HepG2 (cell line): ENCODE measurements around the gene SPTBN4. TPM values are rescaled to one million over a fixed set of nuclear protein-coding genes. Genes with fewer than 3 reads are reported as not detected.

Experiments used
- CAMTA2 ChIP-seq: sonication (generic); formaldehyde crosslinking; IDR thresholded peaks from 2 replicates; pipeline ENCODE4 v1.4.0; 2020; ENCODE audit warnings: mild to moderate bottlenecking, missing genetic modification reagents, borderline replicate concordance
- CC2D1A ChIP-seq: sonication (generic); formaldehyde crosslinking; IDR thresholded peaks from 2 replicates; pipeline ENCODE4 v1.8.1; 2023; ENCODE audit warnings: mild to moderate bottlenecking, missing genetic modification reagents
- RBM22 ChIP-seq: fragments of 200-400 bp; formaldehyde crosslinking; optimal IDR thresholded peaks from 2 replicates; pipeline ENCODE3; 2017; ENCODE audit warnings: mild to moderate bottlenecking, low read length, moderate library complexity
- SAFB2 ChIP-seq: sonication (generic); formaldehyde crosslinking; IDR thresholded peaks from 2 replicates; pipeline ENCODE4 v1.5.1; 2020; ENCODE audit warnings: missing genetic modification reagents, low read depth, mild to moderate bottlenecking, borderline replicate concordance
- SAP130 ChIP-seq: IDR thresholded peaks from 2 replicates; pipeline ENCODE4 v1.6.1; 2016; ENCODE audit warnings: low read depth
- ZNF17 ChIP-seq: sonication (generic); formaldehyde crosslinking; IDR thresholded peaks from 2 replicates; pipeline ENCODE4 v1.5.0; 2020; ENCODE audit warnings: mild to moderate bottlenecking, missing genetic modification reagents
- ZNF619 ChIP-seq: sonication (generic); formaldehyde crosslinking; IDR thresholded peaks from 2 replicates; pipeline ENCODE4 v1.4.0; 2020; ENCODE audit warnings: mild to moderate bottlenecking, missing genetic modification reagents
- ZSCAN9 ChIP-seq: IDR thresholded peaks from 2 replicates; pipeline ENCODE4 v1.6.1; 2016; ENCODE audit warnings: borderline replicate concordance
- polyA plus RNA-seq, 8 experiments: library from polyadenylated mRNA; depleted of rRNA in 3 of 8; stranded (reverse) in 7 of 8; unstranded in 1 of 8; fragments of >200 nt; fragmentation: Illumina TruSeq in 4 of 8; extraction: Trizol in 4 of 8; gene quantifications; 2 replicates each; pipeline versions ENCODE4 v1.2.1 to v1.2.3, GENCODE V29; 2011 to 2016; ENCODE audit warnings: low read depth in 4 of 8, missing spikeins in 1 of 8, mixed read lengths in 1 of 8; ENCODE audit not compliant: insufficient read depth in 1 of 8
- total RNA-seq, 5 experiments: library from RNA; depleted of rRNA; stranded (reverse); fragments of >200 nt; fragmentation: Illumina TruSeq; extraction: Trizol; gene quantifications; 2 replicates each; pipeline ENCODE4 v1.2.3, GENCODE V29; 2016; ENCODE audit warnings: low read depth in 1 of 5
- TF ChIP-seq, protein P1 (sequence below): sonication (generic); formaldehyde crosslinking; IDR thresholded peaks from 2 replicates; pipeline ENCODE4 v1.8.0; 2022; ENCODE audit warnings: low read depth, missing genetic modification reagents
- TF ChIP-seq, protein P2 (sequence below): sonication (generic); formaldehyde crosslinking; IDR thresholded peaks from 2 replicates; pipeline ENCODE4 v1.5.0; 2020; ENCODE audit warnings: mild to moderate bottlenecking, missing genetic modification reagents, borderline replicate concordance
- TF ChIP-seq, protein P3 (sequence below): sonication (generic); formaldehyde crosslinking; IDR thresholded peaks from 2 replicates; pipeline ENCODE4 v1.5.0; 2020; ENCODE audit warnings: mild to moderate bottlenecking, missing genetic modification reagents, borderline replicate concordance

SPTBN4 gene
- total and polyA plus RNA-seq, 2 of the 13 experiments (the other 11 are each of a cell fraction or from before 2014, with no cell fraction given): 0.11 TPM

DNA sequence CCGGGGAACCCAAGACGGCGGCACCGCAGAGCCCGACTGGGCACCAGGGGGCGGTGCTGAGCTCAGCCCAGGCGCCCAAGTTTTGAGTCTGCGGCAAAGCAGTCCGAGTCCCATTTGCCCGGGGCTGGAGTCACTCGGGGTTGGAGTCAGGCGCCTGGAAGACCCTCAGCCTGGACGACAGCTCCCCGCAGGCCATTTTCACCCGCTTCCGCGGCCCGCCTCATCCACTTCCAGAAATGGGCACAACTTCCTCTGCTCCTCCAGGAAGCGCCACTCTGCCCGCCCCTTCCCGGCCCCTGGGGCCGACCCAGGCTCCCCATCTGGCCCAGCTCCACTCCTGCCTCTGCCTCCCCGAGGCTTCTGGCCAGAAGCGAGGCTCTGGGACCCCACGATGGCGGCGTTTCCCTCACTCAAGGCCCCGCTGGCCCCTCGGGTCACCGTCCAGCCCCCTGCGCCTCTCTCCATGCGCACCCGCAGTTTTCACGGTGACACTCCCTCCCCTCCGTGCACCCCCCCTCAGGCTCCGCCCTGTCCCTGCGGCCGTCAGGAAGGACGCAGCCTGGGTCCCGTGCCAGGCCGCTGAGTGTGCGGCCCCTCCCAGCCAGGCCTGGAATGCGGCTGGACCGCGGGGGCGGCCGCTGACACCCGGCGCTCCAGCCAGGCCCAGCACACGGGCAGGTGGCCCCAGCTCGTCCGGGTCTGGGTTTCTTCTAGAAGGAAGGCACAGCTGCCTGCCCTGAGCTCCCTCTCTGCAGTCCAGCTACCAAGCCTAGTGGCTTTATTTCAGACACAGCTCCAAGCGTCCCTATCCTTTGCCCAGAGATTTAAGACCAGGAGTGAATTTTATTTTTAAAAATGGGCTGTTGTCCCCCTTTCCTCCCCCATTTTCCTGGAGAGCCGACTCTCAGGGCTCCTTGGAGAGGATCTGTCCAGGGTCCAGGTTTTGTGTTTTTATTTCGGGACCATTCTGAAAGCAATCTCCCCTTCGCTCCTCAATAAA, 45.7 kb upstream of the SPTBN4 start (continued):
- TF ChIP-seq ZNF17 (CRISPR knock-in tag) (no peak), RBM22 (no peak), ZNF619 (0 out of 2 replicates have a peak, but pooled peaks have one; percentile 55), SAP130 (peak; percentile 93), SAFB2 (0 out of 2 replicates have a peak, but pooled peaks have one; percentile 85), CC2D1A (CRISPR knock-in tag) (peak; percentile 77; the same call in 1 of the 2 replicates), CAMTA2 (CRISPR knock-in tag) (no peak), ZSCAN9 (CRISPR knock-in tag) (no peak)
- TF ChIP-seq, protein P1, sequence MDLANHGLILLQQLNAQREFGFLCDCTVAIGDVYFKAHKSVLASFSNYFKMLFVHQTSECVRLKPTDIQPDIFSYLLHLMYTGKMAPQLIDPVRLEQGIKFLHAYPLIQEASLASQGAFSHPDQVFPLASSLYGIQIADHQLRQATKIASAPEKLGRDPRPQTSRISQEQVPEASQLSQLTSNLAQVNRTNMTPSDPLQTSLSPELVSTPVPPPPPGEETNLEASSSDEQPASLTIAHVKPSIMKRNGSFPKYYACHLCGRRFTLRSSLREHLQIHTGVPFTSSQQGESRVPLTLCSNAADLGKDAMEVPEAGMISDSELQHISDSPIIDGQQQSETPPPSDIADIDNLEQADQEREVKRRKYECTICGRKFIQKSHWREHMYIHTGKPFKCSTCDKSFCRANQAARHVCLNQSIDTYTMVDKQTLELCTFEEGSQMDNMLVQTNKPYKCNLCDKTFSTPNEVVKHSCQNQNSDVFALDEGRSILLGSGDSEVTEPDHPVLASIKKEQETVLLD: 0 out of 2 replicates have a peak, but pooled peaks have one; percentile 45
- TF ChIP-seq, protein P2, sequence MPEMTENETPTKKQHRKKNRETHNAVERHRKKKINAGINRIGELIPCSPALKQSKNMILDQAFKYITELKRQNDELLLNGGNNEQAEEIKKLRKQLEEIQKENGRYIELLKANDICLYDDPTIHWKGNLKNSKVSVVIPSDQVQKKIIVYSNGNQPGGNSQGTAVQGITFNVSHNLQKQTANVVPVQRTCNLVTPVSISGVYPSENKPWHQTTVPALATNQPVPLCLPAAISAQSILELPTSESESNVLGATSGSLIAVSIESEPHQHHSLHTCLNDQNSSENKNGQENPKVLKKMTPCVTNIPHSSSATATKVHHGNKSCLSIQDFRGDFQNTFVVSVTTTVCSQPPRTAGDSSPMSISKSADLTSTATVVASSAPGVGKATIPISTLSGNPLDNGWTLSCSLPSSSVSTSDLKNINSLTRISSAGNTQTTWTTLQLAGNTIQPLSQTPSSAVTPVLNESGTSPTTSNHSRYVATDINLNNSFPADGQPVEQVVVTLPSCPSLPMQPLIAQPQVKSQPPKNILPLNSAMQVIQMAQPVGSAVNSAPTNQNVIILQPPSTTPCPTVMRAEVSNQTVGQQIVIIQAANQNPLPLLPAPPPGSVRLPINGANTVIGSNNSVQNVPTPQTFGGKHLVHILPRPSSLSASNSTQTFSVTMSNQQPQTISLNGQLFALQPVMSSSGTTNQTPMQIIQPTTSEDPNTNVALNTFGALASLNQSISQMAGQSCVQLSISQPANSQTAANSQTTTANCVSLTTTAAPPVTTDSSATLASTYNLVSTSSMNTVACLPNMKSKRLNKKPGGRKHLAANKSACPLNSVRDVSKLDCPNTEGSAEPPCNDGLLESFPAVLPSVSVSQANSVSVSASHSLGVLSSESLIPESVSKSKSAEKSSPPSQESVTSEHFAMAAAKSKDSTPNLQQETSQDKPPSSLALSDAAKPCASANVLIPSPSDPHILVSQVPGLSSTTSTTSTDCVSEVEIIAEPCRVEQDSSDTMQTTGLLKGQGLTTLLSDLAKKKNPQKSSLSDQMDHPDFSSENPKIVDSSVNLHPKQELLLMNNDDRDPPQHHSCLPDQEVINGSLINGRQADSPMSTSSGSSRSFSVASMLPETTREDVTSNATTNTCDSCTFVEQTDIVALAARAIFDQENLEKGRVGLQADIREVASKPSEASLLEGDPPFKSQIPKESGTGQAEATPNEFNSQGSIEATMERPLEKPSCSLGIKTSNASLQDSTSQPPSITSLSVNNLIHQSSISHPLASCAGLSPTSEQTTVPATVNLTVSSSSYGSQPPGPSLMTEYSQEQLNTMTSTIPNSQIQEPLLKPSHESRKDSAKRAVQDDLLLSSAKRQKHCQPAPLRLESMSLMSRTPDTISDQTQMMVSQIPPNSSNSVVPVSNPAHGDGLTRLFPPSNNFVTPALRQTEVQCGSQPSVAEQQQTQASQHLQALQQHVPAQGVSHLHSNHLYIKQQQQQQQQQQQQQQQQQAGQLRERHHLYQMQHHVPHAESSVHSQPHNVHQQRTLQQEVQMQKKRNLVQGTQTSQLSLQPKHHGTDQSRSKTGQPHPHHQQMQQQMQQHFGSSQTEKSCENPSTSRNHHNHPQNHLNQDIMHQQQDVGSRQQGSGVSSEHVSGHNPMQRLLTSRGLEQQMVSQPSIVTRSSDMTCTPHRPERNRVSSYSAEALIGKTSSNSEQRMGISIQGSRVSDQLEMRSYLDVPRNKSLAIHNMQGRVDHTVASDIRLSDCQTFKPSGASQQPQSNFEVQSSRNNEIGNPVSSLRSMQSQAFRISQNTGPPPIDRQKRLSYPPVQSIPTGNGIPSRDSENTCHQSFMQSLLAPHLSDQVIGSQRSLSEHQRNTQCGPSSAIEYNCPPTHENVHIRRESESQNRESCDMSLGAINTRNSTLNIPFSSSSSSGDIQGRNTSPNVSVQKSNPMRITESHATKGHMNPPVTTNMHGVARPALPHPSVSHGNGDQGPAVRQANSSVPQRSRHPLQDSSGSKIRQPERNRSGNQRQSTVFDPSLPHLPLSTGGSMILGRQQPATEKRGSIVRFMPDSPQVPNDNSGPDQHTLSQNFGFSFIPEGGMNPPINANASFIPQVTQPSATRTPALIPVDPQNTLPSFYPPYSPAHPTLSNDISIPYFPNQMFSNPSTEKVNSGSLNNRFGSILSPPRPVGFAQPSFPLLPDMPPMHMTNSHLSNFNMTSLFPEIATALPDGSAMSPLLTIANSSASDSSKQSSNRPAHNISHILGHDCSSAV (CRISPR knock-in tag): no peak; the same call in 1 of the 2 replicates
- TF ChIP-seq, protein P3, sequence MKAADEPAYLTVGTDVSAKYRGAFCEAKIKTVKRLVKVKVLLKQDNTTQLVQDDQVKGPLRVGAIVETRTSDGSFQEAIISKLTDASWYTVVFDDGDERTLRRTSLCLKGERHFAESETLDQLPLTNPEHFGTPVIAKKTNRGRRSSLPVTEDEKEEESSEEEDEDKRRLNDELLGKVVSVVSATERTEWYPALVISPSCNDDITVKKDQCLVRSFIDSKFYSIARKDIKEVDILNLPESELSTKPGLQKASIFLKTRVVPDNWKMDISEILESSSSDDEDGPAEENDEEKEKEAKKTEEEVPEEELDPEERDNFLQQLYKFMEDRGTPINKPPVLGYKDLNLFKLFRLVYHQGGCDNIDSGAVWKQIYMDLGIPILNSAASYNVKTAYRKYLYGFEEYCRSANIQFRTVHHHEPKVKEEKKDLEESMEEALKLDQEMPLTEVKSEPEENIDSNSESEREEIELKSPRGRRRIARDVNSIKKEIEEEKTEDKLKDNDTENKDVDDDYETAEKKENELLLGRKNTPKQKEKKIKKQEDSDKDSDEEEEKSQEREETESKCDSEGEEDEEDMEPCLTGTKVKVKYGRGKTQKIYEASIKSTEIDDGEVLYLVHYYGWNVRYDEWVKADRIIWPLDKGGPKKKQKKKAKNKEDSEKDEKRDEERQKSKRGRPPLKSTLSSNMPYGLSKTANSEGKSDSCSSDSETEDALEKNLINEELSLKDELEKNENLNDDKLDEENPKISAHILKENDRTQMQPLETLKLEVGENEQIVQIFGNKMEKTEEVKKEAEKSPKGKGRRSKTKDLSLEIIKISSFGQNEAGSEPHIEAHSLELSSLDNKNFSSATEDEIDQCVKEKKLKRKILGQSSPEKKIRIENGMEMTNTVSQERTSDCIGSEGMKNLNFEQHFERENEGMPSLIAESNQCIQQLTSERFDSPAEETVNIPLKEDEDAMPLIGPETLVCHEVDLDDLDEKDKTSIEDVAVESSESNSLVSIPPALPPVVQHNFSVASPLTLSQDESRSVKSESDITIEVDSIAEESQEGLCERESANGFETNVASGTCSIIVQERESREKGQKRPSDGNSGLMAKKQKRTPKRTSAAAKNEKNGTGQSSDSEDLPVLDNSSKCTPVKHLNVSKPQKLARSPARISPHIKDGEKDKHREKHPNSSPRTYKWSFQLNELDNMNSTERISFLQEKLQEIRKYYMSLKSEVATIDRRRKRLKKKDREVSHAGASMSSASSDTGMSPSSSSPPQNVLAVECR (CRISPR knock-in tag): peak; percentile 84; the same call in 1 of the 2 replicates
